IgD-negative memory B cell (primary cell): ENCODE measurements around the gene KTN1. TPM values are rescaled to one million over a fixed set of nuclear protein-coding genes. Genes with fewer than 3 reads are reported as not detected.

Experiments used
- H3K27ac Mint-ChIP-seq, 3 donors: one replicate each; pipeline ENCODE4 v1.8.0; 2020 to 2022; ENCODE audit warnings: mild to moderate bottlenecking in 3 of 3, mixed read lengths in 3 of 3, moderate library complexity in 1 of 3
- H3K27me3 Mint-ChIP-seq: one replicate; pipeline ENCODE4 v1.8.0; 2021; ENCODE audit warnings: mixed read lengths
- H3K36me3 Mint-ChIP-seq: one replicate; pipeline ENCODE4 v1.8.0; 2020; ENCODE audit warnings: mild to moderate bottlenecking, mixed read lengths
- H3K4me1 Mint-ChIP-seq, 3 donors: one replicate each; pipeline ENCODE4 v1.8.0; 2020 to 2022; ENCODE audit warnings: mixed read lengths in 3 of 3, mild to moderate bottlenecking in 1 of 3
- H3K4me3 Mint-ChIP-seq, 4 donors: one replicate each; pipeline ENCODE4 v1.8.0; 2020 to 2022; ENCODE audit warnings: mild to moderate bottlenecking in 4 of 4, mixed read lengths in 4 of 4, moderate library complexity in 3 of 4
- H3K9me3 Mint-ChIP-seq, 3 donors: one replicate each; pipeline ENCODE4 v1.8.0; 2020 to 2021; ENCODE audit warnings: mixed read lengths in 3 of 3, mild to moderate bottlenecking in 1 of 3
- polyA plus RNA-seq: library from polyadenylated mRNA; unstranded; fragments of 300-500 nt; fragmentation: Illumina TruSeq; gene quantifications from one replicate; pipeline ENCODE4 v1.2.3, GENCODE V29; 2021

KTN1 gene
- polyA plus RNA-seq, 1 donor from 2014 or later, result 55.3 TPM

DNA sequence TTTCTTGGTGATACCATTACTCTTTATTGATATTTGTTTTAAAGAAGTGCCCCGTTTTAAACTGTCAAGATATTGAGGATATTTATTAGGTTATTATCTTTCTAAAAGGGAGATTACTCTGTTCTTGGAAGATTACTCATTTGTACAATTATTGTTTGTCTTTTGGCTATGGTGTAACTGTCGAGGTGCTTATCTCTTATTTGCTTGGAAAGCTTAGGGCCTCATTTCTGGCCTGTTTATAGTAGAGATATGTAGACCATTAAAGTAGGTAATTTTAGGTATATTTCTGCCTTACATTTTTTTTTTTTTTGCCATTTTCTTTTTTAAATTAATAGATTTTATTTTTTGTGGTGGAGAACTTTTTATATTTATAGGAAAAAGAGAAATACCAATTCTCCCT, 74.2 kb downstream of the KTN1 start:
- H3K4me3 Mint-ChIP-seq, result no peak overlapping the region
- no peaks in the 10 kb centered on the region for H3K9me3 Mint-ChIP-seq
- no peaks in the 10 kb centered on the region for H3K4me1 Mint-ChIP-seq
- H3K27me3 Mint-ChIP-seq, result no peaks in the 10 kb centered on the region
- no peak overlapping the region for H3K27ac Mint-ChIP-seq
- H3K36me3 Mint-ChIP-seq, result peaks cover 16% of the 10 kb centered on the region

DNA sequence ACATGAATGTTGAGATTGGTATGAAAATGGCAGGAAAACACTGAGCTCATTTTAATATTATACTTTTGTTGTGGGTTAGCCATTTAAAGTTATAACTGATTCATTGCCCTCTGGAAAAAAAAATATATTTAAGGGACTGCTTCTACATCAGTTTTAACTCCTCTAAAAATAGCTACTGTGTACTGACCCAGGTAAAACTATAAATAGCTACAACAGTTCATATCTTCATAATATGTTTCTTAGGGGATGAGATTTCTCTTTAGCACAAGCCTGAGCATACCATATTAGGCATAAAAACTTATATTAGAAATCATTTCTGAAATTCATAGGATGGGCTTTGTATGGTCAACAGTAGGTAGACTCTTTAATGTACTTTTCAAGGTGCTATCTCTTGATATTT, 81.0 kb downstream of the KTN1 start:
- H3K9me3 Mint-ChIP-seq, result no peaks in the 10 kb centered on the region
- no peak overlapping the region for H3K27ac Mint-ChIP-seq
- no peak overlapping the region for H3K4me3 Mint-ChIP-seq
- H3K27me3 Mint-ChIP-seq, result no peaks in the 10 kb centered on the region
- peaks cover 24% of the 10 kb centered on the region for H3K36me3 Mint-ChIP-seq
- peaks cover 0 to 7% (median 3%) of the 10 kb centered on the region in 3 donors for H3K4me1 Mint-ChIP-seq

DNA sequence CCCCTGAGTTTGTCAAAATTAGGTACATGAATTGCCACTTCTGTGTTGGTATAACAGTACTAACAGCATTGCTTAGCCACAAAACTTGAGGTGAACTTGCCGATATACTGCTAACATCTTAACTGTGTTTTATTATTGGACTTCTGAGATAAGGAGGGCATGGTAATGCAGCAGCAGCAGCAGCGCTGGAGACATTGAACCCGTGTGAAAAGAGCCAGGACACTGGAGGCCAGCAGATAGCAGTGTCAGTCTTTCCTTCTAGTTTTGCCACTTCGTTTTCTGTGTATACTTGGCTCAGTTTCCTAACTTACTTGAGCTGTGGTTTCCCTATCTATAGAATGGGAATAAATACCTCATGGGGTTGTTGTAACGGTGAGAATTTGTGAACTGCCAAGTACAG, 82.7 kb downstream of the KTN1 start:
- Mint-ChIP-seq H3K27ac (no peak overlapping the region), H3K4me1 (peaks cover 0 to 7% (median 3%) of the 10 kb centered on the region in 3 donors), H3K27me3 (no peaks in the 10 kb centered on the region), H3K36me3 (peaks cover 18% of the 10 kb centered on the region), H3K9me3 (no peaks in the 10 kb centered on the region), H3K4me3 (no peak overlapping the region)

DNA sequence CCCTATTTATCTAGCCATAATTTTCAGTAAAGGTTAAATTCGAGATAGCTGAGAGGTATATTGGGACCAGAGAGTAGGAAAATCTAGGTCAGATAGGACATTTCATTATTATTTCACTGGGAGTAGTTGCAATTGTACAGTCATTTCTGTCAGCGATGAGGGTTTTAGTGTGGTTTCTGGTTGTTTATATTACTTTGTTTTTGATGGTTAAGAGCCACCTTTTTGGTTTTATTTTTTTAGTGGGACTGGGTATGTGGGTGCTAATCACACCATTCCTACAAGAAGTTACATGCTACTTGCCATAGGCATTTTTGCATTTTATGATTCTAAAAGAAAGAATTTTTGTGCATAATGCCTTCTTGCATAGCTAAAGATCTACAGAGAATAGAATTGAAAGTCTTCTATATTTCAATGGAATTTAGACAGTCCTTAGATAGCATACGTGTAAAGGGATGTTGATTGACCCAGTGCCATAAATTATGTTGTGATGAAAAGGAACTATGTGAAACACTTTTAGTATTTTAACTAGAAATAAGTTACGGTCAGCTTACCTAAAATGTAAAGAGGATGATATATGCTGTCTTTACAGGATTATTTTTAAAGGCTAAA, 85.2 kb downstream of the KTN1 start:
- H3K4me3 Mint-ChIP-seq, result no peak overlapping the region

DNA sequence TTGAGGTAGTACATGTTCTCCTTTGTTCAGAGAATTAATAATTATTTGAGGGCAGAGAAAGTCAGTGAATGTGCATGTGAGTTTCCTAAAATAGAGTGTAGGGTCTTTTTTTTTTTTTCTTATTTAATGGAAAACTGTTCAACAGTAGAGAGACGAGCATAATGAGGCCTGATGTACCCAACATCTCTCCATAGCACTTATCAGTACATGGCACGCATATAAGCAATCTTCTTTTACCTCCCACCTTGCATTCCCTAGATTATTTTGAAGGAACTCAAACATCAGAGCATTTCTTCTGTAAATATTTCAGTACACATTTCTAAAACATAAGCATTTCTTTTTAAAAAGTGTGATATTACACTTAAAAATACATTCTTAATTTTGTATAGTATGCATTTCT, 87.8 kb downstream of the KTN1 start:
- H3K4me3 Mint-ChIP-seq, result no peak overlapping the region
- peaks cover 0 to 2% (median 0%) of the 10 kb centered on the region in 3 donors for H3K4me1 Mint-ChIP-seq
- H3K27ac Mint-ChIP-seq, result no peak overlapping the region
- no peaks in the 10 kb centered on the region for H3K9me3 Mint-ChIP-seq
- peaks cover 10% of the 10 kb centered on the region for H3K36me3 Mint-ChIP-seq
- H3K27me3 Mint-ChIP-seq, result no peaks in the 10 kb centered on the region

More for the DNA sequence above, 85.2 kb downstream of the KTN1 start:
- peaks cover 0 to 2% (median 0%) of the 10 kb centered on the region in 3 donors for H3K4me1 Mint-ChIP-seq
- no peaks in the 10 kb centered on the region for H3K27me3 Mint-ChIP-seq
- no peak overlapping the region for H3K27ac Mint-ChIP-seq
- peaks cover 13% of the 10 kb centered on the region for H3K36me3 Mint-ChIP-seq
- no peaks in the 10 kb centered on the region for H3K9me3 Mint-ChIP-seq

DNA sequence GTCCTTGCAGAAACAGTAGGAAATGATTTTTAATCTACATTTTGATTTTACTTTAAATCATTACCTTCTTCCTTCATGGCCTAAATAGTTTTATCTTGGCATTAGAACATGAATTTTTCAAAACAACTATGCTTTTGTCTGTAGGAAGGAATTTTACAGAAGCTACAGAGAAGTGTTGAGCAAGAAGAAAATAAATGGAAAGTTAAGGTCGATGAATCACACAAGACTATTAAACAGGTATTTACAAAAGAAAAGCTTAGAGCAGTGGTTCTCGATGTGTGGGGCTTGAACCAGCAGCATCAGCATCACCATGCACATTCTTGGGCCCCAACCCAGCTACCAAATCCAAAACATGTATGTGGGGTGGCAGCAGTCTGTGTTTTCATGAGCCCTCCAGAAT, 91.6 kb downstream of the KTN1 start:
- Mint-ChIP-seq H3K27ac (no peak overlapping the region), H3K4me1 (peaks cover 0 to 2% (median 0%) of the 10 kb centered on the region in 3 donors), H3K9me3 (no peaks in the 10 kb centered on the region), H3K4me3 (no peak overlapping the region), H3K36me3 (peaks cover 10% of the 10 kb centered on the region), H3K27me3 (no peaks in the 10 kb centered on the region)

DNA sequence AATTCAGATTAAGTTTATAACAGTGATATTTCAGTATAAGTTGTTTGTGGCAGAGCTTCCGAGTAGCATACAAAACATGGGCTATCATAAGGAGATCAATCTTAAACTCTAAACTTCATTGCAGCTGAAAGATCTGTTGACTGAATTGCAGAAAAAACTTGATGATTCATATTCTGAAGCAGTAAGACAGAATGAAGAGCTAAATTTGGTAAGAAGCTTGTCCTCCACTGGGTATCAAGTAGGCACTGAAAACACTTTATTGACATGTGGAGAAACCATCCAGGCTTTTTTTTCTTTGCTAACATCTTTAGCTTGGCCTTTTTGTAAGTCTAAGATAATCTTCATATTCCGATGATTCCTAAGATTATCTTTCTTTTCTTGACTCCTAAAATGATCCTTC, 93.0 kb downstream of the KTN1 start:
- Mint-ChIP-seq H3K27me3 (no peaks in the 10 kb centered on the region), H3K27ac (no peak overlapping the region), H3K4me3 (no peak overlapping the region), H3K4me1 (peaks cover 0 to 2% (median 0%) of the 10 kb centered on the region in 3 donors), H3K36me3 (peaks cover 10% of the 10 kb centered on the region), H3K9me3 (no peaks in the 10 kb centered on the region)

DNA sequence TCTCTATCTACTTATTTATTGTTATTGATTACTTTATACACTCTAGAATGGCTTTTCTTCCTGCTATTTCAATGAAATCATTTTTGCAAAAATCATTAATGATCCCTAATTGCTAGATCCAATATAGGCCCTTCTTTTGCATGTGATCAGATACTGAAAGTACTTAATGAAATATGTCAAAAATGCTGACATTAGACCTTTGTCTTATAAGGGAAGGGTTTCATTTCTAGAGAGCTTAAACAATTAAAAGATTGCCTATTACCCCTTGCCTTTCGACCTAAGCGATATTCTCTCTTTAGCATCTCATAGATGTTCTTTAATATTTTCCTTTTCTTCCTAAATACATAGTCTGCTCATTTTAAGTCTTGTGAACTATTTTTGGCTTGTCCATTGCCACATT, 101.1 kb downstream of the KTN1 start:
- Mint-ChIP-seq H3K9me3 (no peaks in the 10 kb centered on the region), H3K27me3 (no peaks in the 10 kb centered on the region), H3K36me3 (peaks cover 10% of the 10 kb centered on the region), H3K4me3 (no peak overlapping the region), H3K4me1 (peaks cover 0 to 2% (median 2%) of the 10 kb centered on the region in 3 donors), H3K27ac (no peak overlapping the region)

DNA sequence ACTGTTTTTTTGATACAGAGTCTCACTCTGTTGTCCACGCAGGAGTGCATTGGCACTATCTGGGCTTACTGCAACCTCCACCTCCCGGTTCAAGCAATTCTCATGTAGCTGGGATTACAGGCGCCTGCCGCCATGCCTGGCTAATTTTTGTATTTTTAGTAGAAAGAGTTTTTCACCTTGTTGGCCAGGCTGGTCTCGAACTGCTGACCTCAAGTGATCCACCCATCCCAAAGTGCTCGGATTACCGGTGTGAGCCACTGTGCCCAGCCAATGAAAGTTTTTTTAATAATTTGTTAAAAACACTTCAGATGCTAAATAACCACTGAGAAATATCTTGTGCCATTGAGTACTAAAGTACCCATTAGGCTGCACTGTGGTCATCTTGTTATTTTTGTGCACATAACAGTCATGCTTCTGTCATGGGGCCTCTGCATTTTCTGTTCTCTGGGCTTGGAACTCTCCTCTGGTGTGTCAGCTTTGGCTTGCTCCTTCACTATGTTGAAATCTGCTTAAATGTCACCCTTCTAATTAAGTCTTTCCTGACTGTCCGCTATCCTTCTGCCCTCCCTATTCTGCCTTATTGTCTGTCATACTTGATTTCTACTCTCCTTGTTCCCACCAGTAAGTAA, 105.1 kb downstream of the KTN1 start:
- H3K4me3 Mint-ChIP-seq, result no peak overlapping the region
- H3K9me3 Mint-ChIP-seq, result peaks cover 0 to 2% (median 0%) of the 10 kb centered on the region in 3 donors
- peaks cover 18% of the 10 kb centered on the region for H3K36me3 Mint-ChIP-seq
- no peak overlapping the region for H3K27ac Mint-ChIP-seq
- H3K27me3 Mint-ChIP-seq, result no peaks in the 10 kb centered on the region
- H3K4me1 Mint-ChIP-seq, result peaks cover 2 to 4% (median 4%) of the 10 kb centered on the region in 3 donors

DNA sequence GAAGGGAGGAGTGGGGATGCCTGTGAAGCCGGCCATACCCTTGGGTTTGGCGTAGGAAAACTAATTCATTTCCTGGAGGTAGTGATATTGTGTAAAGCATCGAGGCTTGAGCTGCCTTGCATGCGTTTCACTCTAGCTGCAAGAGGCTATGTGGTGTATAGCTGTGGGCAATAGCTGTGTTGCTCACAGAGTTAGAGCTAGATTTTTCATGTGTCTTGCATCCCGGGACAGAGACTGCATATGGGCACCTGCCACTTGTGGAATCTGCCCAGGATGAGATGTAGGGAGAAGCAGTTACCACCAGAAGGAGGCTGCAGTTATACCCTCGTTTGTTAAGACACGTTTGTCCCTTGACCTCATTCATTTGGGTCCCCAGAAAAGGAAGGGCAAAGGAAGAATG, 106.7 kb downstream of the KTN1 start:
- Mint-ChIP-seq H3K4me3 (no peak overlapping the region), H3K27ac (peak overlapping the region in 2 of 3 donors; percentile 10 to 60), H3K4me1 (peaks cover 11 to 17% (median 14%) of the 10 kb centered on the region in 3 donors), H3K9me3 (peaks cover 0 to 2% (median 0%) of the 10 kb centered on the region in 3 donors), H3K36me3 (peaks cover 18% of the 10 kb centered on the region), H3K27me3 (no peaks in the 10 kb centered on the region)

DNA sequence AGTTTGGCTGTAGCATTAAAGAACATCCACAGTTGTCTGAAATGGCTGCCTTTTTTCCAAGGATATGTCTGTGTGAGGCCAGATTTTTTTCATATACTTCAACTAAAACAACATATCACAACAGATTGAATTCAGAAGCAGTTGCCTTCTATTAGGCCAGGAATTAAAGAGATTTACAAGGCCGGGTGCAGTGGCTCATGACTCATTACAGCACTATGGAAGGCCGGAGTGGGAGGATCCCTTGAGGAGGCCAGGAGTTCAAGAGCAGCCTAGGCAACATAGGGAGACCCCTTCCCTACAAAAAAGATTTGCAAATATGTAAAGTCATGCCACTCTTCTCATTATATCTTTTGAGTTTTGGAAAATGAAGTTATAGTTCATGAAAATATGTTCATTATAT, 108.6 kb downstream of the KTN1 start:
- Mint-ChIP-seq H3K27me3 (no peaks in the 10 kb centered on the region), H3K27ac (no peak overlapping the region), H3K4me1 (peaks cover 14 to 21% (median 14%) of the 10 kb centered on the region in 3 donors), H3K9me3 (peaks cover 0 to 2% (median 0%) of the 10 kb centered on the region in 3 donors), H3K36me3 (peaks cover 17% of the 10 kb centered on the region), H3K4me3 (no peak overlapping the region)

DNA sequence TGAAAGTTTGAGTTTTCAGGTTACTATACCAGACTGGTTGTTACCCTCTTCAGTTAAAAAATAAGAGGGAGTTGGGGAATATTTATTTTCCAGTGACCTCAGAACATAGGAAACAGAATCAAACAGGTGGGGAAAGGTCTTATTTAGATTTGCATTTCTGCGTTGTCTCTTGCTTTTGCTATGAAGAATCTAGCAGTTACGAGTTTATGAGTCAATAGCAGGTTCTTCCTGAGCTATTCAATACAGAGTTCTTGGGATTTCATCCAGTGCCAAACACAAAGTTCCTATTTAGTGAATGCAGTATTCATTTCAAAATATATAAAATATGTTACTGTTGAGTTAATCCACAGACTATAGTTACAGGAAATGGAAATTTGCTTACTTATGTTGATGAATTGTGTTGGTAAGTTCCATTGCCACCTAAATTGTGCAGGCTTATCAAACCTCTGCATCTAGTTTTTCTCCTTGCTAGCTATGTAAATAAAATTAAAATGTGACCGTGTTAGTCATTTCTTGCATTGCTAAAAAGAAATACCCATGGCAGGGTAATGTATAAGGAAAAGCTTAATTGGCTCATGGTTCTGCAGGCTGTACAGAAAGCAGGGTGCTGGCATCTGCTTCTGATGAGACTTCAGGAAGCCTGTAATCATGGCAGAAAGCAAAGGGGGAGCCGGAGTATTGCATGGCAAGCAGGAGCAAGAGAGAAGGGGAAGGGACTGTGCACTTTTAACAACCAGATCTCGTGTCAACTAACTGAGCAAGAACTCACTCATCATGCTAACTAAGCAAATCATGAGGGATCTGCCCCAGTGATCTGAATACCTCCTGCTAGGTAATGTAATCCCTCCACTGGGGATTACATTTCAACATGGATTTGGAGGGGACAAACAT, 110.2 kb downstream of the KTN1 start:
- peak overlapping the region in 1 of 4 donors; percentile 31 for H3K4me3 Mint-ChIP-seq
- peaks cover 14 to 21% (median 14%) of the 10 kb centered on the region in 3 donors for H3K4me1 Mint-ChIP-seq
- H3K9me3 Mint-ChIP-seq, result peaks cover 0 to 2% (median 0%) of the 10 kb centered on the region in 3 donors
- peak overlapping the region in 1 of 3 donors; percentile 3 for H3K27ac Mint-ChIP-seq
- H3K27me3 Mint-ChIP-seq, result no peaks in the 10 kb centered on the region
- H3K36me3 Mint-ChIP-seq, result peaks cover 12% of the 10 kb centered on the region

DNA sequence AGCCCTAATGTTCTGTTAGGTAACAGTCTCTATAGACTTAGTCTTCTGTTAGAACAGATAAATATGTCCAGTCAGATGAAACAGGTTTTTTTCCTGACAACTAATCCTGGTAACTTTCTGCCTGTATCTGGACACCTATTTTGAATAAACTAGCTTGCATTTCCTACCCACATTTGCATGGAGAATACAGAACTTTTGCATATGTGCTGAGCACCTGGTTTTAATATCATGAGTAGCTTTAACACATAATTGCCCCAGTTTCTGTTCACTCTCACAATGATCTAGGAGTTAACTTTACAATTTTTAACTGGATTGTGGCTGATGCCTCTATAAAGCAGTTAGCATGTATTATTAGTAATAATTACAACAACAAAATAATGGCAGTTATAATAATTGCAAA, 111.7 kb downstream of the KTN1 start:
- Mint-ChIP-seq H3K4me3 (no peak overlapping the region), H3K27me3 (no peaks in the 10 kb centered on the region), H3K27ac (no peak overlapping the region)

DNA sequence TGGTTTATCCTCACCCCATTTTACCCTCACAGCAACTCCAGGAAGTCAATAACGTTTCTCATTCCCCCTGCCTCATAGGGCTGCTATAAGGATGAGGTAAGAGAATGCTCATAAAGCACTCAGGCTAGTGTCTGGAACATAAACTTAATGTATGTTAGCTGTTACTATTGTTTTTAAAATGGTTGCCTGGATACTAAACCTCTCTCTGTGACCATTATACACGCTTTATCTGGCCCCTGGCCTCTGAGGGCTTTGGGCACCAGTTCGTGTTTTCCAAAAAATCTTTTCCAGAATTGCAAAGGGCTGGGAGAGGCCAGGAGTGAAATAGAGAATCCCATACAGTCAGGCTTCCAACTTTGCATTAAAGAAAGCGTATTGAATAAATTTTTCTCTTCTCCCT, 113.9 kb downstream of the KTN1 start:
- no peak overlapping the region for H3K4me3 Mint-ChIP-seq
- H3K27ac Mint-ChIP-seq, result no peak overlapping the region
- peaks cover 4% of the 10 kb centered on the region for H3K36me3 Mint-ChIP-seq
- no peaks in the 10 kb centered on the region for H3K9me3 Mint-ChIP-seq
- H3K4me1 Mint-ChIP-seq, result peaks cover 12 to 21% (median 14%) of the 10 kb centered on the region in 3 donors
- no peaks in the 10 kb centered on the region for H3K27me3 Mint-ChIP-seq

More for the DNA sequence above, 111.7 kb downstream of the KTN1 start:
- Mint-ChIP-seq H3K9me3 (peaks cover 0 to 2% (median 0%) of the 10 kb centered on the region in 3 donors), H3K36me3 (peaks cover 9% of the 10 kb centered on the region), H3K4me1 (peaks cover 12 to 21% (median 14%) of the 10 kb centered on the region in 3 donors)

DNA sequence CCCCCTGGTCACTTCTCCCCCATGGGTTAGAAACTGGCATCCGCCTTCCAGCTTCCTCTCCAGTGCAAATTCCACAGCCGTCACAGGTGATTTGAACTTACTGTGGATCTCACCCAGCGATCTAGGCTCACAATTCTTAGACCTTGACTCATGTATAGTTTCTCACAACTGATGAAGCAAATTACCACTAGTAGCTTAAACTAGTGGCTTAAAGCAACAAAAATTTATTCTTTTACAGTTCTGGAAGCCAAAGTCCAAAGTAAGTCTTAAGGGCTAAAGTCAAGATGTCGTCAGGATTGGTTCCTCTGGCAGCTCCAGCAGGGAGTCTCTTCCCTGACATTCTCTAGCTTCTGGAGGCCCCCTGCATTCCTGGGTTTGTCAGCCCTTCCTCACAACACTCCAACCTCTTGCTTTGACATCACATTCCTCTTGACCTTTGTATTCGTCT, 117.4 kb downstream of the KTN1 start:
- no peaks in the 10 kb centered on the region for H3K27me3 Mint-ChIP-seq
- no peak overlapping the region for H3K27ac Mint-ChIP-seq
- peaks cover 0 to 3% (median 1%) of the 10 kb centered on the region in 3 donors for H3K9me3 Mint-ChIP-seq
- peaks cover under 1 to 9% (median 2%) of the 10 kb centered on the region in 3 donors for H3K4me1 Mint-ChIP-seq
- peaks cover 4% of the 10 kb centered on the region for H3K36me3 Mint-ChIP-seq
- no peak overlapping the region for H3K4me3 Mint-ChIP-seq
